GM21723 (cell line): ENCODE results near the gene ANAPC2.

Experiments used
- ATAC-seq: cut with Tn5 transposase; IDR thresholded peaks from one replicate; pipeline ENCODE4 v1.9.1; 2021; ENCODE audit warnings: mild to moderate bottlenecking, moderate library complexity; ENCODE audit not compliant: unreplicated experiment

ANAPC2 gene

DNA sequence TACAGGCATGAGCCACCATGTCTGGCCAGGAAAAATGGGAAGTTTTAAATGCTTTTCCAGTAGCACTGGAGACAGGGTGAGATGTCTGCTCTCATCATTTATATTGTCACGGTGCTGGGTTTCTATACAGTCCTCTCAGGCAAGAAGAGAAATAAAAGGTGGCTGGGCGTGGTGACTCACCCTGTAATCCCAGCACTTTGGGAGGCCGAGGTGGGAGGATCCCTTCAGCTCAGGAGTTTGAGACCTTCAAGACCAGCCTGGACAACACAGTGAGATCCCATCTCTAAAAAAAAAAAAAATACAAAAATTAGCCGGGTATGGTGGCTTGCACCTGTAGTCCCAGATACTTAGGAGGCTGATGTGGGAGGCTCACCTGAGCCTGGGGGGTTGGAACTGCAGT is 54.2 kb downstream of the ANAPC2 start:
- ATAC-seq, result no peak

DNA sequence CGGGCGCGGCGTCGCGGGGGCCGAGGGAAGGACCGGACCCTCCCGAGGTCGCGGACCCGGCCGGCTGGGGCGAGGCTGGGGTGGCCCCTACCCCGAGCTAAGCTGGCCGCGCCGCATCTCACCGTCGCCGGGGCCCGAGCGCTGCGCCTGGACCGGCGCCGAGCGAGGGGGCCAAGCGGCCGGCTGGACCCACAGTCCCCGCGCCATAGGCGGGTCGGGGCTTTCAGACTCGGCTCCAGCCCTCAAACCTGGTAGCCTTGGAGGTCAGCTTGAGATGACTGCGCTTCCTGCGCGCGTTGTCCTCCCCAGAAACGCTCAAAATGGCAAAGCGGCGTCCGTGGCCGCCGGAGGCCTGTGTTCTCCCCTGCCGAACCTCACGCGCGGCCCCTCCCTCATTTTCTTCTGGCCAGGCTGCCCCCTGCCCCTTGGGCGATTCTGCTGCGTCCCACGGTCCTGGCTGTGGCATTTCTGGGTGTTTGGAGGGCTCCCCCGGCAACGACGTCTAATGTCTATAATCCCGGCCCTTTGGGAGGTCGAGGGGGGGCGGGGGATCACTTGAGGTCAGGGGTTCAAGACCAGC is 58.1 kb downstream of the ANAPC2 start:
- peak; percentile 27 for ATAC-seq

DNA sequence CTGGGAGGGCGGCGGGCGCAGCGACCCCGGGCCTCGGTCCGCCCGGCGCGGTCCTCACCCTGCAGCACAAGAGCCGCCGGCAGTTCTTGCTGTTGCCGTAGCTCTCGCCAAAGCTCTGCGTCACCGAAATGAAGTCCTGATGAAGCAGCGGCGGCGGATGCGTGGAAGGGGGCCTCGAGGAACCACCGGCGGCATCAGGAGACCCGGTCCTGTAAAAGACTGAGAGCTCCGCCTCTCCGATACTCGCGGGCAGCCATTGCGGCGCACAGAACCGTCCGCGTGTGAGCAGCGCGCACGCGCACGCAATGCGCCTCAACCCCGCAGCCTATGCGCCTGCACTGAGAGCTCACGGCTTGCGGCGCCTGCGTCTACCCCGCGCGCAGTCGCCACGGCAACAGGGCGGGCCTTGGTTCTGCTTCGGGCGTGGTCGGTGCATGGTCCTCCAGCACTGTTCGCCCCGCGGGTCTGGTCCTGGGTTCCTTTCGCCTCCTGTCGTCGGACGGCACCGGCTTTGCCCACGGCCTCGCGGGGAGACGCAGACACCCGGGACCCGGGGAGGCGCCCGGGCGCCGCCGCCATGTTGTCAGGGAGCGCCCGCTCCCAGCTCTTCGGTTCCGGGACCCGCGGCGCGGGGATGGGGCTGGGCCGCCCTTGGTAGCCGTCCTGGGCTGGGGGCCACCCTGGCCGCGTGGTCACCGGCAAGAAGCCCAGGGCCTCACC is 58.7 kb downstream of the ANAPC2 start:
- ATAC-seq, result peak; percentile 75

DNA sequence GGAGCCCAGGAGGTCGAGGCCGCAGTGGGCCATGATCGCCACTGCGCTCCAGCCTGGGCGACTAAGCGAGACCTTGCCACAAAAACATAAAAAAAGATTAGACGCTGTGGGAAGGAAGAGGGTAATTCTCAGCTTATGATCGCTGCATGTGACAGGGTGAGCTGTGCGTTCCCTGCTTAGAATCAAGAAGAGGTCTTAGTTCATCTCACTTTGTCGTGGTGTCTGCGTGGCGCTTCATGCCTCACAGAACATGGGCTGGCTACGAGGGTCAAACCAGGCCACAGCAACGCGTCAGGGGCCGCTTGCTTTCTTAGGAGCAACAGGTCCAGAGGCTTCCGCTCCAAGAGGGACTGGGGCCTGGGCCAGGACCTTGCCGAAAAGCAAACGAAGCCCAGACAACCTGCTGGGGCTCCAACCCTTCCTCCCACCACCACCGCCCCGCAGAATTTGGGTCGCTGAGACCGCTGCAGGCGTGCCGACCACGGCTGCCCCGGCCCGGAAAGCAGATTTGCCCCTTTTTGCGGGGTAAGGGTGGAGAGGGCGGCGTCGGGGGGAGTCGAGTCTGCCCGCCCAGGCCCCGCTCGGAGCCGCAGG is 59.4 kb downstream of the ANAPC2 start:
- peak; percentile 12 for ATAC-seq

DNA sequence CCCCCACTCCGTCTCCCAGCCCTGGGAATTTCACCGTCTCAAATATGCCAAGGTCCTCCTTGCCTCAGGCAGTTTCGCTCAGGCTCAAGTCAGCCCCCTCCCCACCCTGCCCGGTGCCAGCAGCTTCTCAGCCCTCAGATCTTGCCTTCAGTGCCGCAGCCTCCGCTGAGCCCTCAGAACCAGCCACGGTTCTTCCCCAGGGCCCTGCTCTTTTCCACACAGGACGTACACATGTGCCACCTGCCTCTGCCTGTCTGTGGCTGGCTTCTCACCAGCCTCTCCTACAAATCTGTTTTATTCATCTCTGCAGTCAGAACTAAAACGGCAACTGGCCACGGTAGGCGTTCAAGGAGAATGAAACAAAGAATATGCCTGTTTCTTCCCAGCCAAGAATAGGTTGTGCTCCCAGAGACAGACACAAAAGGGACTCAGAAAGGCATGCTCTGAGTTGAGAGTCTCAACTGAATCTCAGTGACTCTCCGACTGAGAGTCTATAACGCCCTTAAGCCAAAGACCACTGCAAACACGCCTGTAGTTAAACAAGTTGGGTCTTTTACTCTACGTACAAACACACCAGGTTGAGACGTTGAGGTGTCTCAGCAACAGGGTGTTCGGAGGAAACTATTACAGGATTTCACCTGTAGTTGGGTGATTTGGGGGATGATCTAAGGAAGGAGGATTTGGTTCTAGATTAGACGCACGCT is 60.0 kb downstream of the ANAPC2 start:
- no peak for ATAC-seq

DNA sequence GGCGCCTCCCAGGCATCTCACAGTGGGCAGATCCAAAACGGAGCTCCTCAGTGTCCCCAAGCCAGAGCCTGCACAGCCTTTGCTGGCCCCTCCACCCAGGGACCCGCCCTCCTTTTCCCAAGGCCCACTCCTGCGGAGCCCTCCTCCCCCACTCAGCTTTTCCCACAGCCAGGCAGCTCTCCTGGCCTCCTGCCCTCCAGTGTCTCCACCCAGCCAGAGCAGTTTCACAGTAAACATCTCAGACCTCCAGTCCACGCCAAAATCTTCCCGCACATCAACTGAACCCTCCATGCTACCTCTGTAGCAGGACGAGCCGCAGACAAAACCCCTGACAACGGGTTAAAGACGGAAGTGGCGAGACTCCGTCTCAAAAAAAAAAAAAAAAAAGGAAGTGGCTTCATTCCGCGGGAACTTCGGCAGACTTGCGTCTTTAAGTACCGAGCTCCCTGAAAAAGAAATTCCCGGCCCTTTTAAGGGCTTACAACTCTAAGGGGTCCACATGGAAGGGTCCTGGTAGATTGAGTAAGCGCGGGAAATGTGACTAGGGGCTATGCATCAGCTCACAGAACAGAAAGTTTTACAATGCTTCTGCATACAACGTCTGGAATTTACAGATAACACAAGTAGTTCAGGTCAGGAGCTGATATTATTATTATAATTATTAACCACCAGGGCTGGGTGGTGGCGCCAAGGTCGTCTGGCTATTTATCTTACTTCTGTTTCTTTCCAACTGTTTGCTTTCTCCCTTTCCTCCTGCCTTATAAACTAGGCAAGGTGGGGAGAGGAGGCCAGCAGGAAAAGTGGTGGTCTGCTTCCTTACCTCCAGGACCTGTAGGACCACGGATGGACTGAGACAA is 60.8 kb downstream of the ANAPC2 start:
- ATAC-seq, result no peak

DNA sequence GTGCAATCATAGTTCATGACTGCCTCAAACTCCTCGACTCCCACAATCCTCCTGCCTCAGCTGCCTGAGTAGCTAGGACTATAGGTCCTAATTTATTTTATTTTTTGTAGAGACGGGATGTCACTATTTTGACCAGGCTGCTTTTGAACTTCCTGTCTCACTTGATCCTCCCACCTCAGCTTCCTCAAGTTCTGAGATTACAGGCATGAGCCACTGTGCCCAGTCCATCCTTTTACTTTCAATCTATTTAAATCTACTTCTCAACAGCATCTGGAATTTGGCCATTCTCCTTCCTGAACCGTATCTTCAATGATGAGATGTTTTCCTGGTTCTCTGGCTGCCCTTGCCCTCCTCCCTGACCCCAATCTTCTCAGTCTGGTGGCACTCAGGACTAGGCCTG is 61.6 kb downstream of the ANAPC2 start:
- ATAC-seq, result no peak
